ENCODE results near the gene DHDDS.

The DHDDS gene

DNA sequence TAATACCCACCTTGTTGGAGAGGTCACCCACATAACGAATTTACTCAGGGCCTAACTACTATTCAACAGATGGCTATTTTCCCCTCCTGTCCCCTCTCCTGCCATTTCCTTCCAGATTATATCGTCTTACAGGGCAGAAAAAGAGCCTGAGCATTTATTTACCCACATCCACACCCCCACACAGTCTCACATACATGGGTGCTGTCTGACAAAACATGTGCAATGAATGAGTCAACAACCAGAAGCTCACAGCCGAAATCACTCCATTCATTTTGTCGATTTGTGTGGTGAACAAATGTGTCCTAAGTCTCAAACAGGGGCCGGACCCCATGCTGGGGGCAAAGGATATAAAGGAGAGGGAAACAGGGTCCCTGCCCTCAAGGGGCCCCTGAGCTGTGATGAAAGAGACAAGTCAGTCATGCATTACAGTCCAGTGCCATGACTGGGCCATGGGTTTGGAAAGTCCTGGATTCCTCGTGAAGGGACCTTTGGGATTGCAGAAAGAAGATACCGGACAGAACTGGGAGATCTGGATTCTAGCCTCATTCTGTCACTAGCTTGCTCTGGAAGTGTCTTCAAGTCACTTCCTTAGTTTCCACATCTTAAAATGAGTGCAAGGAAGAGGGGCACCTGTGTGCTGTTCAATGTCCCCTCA lies 43.2 kb upstream of the DHDDS start:
- Histone ChIP-seq H2AFZ (ENCODE audit: low read depth) (no peak overlapping the region), H3K27ac (no peak overlapping the region), H4K20me1 (ENCODE audit: insufficient read depth) (no peaks in the 10 kb centered on the region), H3K4me1 (ENCODE audit: low read depth, poor library complexity, severe bottlenecking) (no peaks in the 10 kb centered on the region), H3K4me3 (IDR thresholded peaks at IDR 0.05; ENCODE audit: insufficient read depth, low read depth, low read length) (no peak overlapping the region), H3K36me3 (ENCODE audit: insufficient read depth) (no peaks in the 10 kb centered on the region), H3K27me3 (ENCODE audit: insufficient read depth, low read depth) (no peaks in the 10 kb centered on the region), H3K79me2 (ENCODE audit: insufficient read depth, low read depth) (no peaks in the 10 kb centered on the region), H3K4me2 (no peak overlapping the region), H3K9ac (no peak overlapping the region)
- TF ChIP-seq, protein P1, sequence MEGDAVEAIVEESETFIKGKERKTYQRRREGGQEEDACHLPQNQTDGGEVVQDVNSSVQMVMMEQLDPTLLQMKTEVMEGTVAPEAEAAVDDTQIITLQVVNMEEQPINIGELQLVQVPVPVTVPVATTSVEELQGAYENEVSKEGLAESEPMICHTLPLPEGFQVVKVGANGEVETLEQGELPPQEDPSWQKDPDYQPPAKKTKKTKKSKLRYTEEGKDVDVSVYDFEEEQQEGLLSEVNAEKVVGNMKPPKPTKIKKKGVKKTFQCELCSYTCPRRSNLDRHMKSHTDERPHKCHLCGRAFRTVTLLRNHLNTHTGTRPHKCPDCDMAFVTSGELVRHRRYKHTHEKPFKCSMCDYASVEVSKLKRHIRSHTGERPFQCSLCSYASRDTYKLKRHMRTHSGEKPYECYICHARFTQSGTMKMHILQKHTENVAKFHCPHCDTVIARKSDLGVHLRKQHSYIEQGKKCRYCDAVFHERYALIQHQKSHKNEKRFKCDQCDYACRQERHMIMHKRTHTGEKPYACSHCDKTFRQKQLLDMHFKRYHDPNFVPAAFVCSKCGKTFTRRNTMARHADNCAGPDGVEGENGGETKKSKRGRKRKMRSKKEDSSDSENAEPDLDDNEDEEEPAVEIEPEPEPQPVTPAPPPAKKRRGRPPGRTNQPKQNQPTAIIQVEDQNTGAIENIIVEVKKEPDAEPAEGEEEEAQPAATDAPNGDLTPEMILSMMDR (conservative IDR thresholded peaks at IDR 0.05; ENCODE audit: low read depth, low read length), result no peak

DNA sequence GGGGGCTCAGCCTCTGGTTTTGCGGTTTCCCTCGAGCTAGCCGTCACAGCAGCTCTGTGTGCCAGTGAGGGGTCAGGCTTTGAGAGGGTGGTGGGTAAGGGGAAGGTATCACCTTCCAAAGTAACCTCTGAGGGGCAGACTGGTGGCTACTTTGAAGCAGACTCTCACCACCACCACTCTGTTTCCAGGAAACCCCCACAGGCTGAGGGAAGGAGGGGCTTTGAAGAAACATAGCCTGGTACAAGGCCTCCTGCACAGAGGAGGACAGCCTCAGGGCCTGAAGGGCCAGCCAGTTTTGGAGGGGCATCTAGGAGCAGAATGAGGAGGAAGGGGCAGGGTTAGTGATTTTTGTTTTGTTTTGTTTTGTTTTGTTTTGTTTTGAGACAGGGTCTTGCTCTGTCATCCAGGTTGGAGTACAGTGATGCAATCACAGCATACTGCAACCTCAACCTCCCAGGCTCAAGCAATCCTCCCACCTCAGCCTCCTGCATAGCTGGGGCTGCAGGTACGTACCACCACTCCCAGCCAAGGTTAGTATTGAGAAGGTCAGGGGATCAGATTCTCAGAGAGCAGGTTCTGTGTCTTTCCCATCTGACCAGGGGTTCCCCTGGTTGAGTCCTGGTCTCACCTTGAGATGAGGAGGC lies 42.4 kb upstream of the DHDDS start:
- no peak overlapping the region for H3K4me2 ChIP-seq
- H3K9ac ChIP-seq, result no peak overlapping the region
- H3K79me2 ChIP-seq (ENCODE audit: insufficient read depth, low read depth), result no peaks in the 10 kb centered on the region
- TF ChIP-seq, protein P1 (conservative IDR thresholded peaks at IDR 0.05; ENCODE audit: low read depth, low read length), result no peak
- no peaks in the 10 kb centered on the region for H4K20me1 ChIP-seq (ENCODE audit: insufficient read depth)
- H3K4me3 ChIP-seq (IDR thresholded peaks at IDR 0.05; ENCODE audit: insufficient read depth, low read depth, low read length), result no peak overlapping the region
- H3K36me3 ChIP-seq (ENCODE audit: insufficient read depth), result no peaks in the 10 kb centered on the region
- no peaks in the 10 kb centered on the region for H3K4me1 ChIP-seq (ENCODE audit: low read depth, poor library complexity, severe bottlenecking)
- no peaks in the 10 kb centered on the region for H3K27me3 ChIP-seq (ENCODE audit: insufficient read depth, low read depth)
- no peak overlapping the region for H3K27ac ChIP-seq
- H2AFZ ChIP-seq (ENCODE audit: low read depth), result no peak overlapping the region

DNA sequence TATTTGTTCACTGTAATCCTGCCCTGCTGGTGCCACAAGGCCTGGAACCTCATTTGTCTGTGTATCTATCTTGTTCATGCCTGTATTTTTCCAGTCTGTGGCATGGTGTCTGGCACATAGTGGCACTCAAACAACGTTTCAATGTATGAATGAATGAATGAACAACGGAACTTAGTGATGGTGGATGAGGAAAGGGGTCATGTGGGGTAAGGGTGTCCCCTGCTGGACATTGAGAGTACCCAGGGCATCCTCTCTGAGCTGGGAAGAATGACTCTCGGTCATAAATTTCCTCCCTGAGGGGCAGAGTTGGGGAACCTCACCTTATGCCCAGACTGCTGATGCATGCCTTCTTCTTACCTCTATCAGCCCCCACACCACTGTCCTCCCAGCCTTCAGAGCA lies 40.7 kb upstream of the DHDDS start:
- H4K20me1 ChIP-seq (ENCODE audit: insufficient read depth), result no peaks in the 10 kb centered on the region
- no peaks in the 10 kb centered on the region for H3K36me3 ChIP-seq (ENCODE audit: insufficient read depth)
- H3K79me2 ChIP-seq (ENCODE audit: insufficient read depth, low read depth), result no peaks in the 10 kb centered on the region
- H2AFZ ChIP-seq (ENCODE audit: low read depth), result no peak overlapping the region
- no peak overlapping the region for H3K4me3 ChIP-seq (IDR thresholded peaks at IDR 0.05; ENCODE audit: insufficient read depth, low read depth, low read length)
- H3K4me1 ChIP-seq (ENCODE audit: low read depth, poor library complexity, severe bottlenecking), result no peaks in the 10 kb centered on the region
- H3K27me3 ChIP-seq (ENCODE audit: insufficient read depth, low read depth), result no peaks in the 10 kb centered on the region
- no peak overlapping the region for H3K9ac ChIP-seq
- TF ChIP-seq, protein P1 (conservative IDR thresholded peaks at IDR 0.05; ENCODE audit: low read depth, low read length), result no peak; the same call in 1 of the 2 replicates
- no peak overlapping the region for H3K27ac ChIP-seq
- H3K4me2 ChIP-seq, result no peak overlapping the region

DNA sequence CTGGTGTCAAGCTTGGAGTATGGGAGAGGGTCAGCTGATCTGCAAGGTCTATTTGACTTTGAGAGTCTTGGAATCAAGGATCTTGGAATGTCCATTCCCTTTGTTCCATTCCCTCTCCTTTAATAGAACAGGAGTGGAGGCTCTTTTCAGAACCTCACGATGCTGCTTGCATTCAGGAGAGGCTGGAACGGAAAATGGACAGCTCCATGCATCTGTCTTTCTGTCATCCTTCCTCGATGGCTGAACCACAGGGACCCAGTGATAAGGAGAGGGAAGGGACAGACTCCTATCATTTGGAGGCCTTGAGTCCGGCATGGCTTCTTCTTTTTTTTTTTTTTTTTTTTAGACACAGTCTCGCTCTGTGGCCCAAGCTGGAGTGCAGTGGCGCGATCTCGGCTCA lies 36.4 kb upstream of the DHDDS start:
- Histone ChIP-seq H3K36me3 (ENCODE audit: insufficient read depth) (no peaks in the 10 kb centered on the region), H3K79me2 (ENCODE audit: insufficient read depth, low read depth) (no peaks in the 10 kb centered on the region), H3K9ac (no peak overlapping the region), H3K4me3 (IDR thresholded peaks at IDR 0.05; ENCODE audit: insufficient read depth, low read depth, low read length) (no peak overlapping the region), H3K4me1 (ENCODE audit: low read depth, poor library complexity, severe bottlenecking) (no peaks in the 10 kb centered on the region), H4K20me1 (ENCODE audit: insufficient read depth) (no peaks in the 10 kb centered on the region), H3K27me3 (ENCODE audit: insufficient read depth, low read depth) (no peaks in the 10 kb centered on the region), H3K27ac (no peak overlapping the region), H2AFZ (ENCODE audit: low read depth) (no peak overlapping the region), H3K4me2 (no peak overlapping the region)
- TF ChIP-seq, protein P1 (conservative IDR thresholded peaks at IDR 0.05; ENCODE audit: low read depth, low read length), result no peak

Data from KMS-11 (cell line).